HCT116 (cell line): Measurements from ENCODE around the gene BCL2L13. TPM values are rescaled to one million over a fixed set of nuclear protein-coding genes. Genes with fewer than 3 reads are reported as not detected.

Experiments used
- ATAC-seq: fragments of 200-7000 bp; cut with Tn5 transposase; 2 replicates; pipeline ENCODE4 v1.9.1; 2020; ENCODE audit warnings: mild to moderate bottlenecking, moderate library complexity
- BruUV-seq: library from RNA; stranded (reverse); fragments of 400-500 nt; replicated peaks from 2 replicates; lab custom pipeline; 2021; lab: Mats Ljungman, UMichigan
- CTCF ChIA-PET: fragments of 300-600 bp; sonication (Branson Sonifier 250); formaldehyde crosslinking; loops from one replicate; lab custom pipeline; 2021; ENCODE audit warnings: antibody characterized with exemption; lab: Charles Lee
- POLR2A ChIA-PET: fragments of 300-600, 350-600 bp; sonication (Branson Sonifier 250); formaldehyde crosslinking; loops from one replicate; lab custom pipeline; 2021; ENCODE audit warnings: antibody characterized with exemption; lab: Charles Lee
- RAD21 ChIA-PET, 2 experiments: fragments of 300-600 bp; sonication (Branson Sonifier 250); formaldehyde crosslinking; loops; one replicate each; lab custom pipeline; 2023; ENCODE audit warnings: low total read pairs in 2 of 2; ENCODE audit not compliant: uncharacterized antibody in 2 of 2, unreplicated experiment in 2 of 2, low non-redundant PET in 1 of 2; lab: Charles Lee
- DNase-seq: peaks from one replicate; pipeline ENCODE4 v3.0.0-alpha.2; 2010; ENCODE audit warnings: low read depth, low spot score
- H2AFZ ChIP-seq: fragments of 200-600 bp; shearing (Covaris generic), sonication (generic); 2 replicates; pipeline ENCODE4 v1.6.1; 2017; ENCODE audit warnings: low read depth, mixed run types, mixed read lengths, antibody characterized with exemption, low read length; ENCODE audit not compliant: poor library complexity, severe bottlenecking
- H3K27ac ChIP-seq: 2 replicates; pipeline ENCODE4 v1.5.1; 2012; ENCODE audit warnings: low read depth, low read length
- H3K27me3 ChIP-seq: fragments of 200-600 bp; sonication (generic); 2 replicates; pipeline ENCODE4 v1.6.1; 2016; ENCODE audit warnings: mixed run types, low read length, mixed read lengths; ENCODE audit not compliant: insufficient read depth
- H3K36me3 ChIP-seq, 2 experiments: fragments of 200-500 bp in 1 of 2; fragments of 200-600 bp in 1 of 2; sonication (Bioruptor generic) in 1 of 2; sonication (generic) in 1 of 2; 2 replicates each; pipeline versions ENCODE4 v1.5.1 to v1.6.1; 2014 to 2016; ENCODE audit warnings: low read length in 2 of 2, inconsistent platforms in 1 of 2, mixed read lengths in 1 of 2, mixed run types in 1 of 2; ENCODE audit not compliant: insufficient read depth in 2 of 2, control insufficient read depth in 1 of 2
- H3K4me1 ChIP-seq, 2 experiments: fragments of 200-600 bp in 1 of 2; sonication (generic) in 1 of 2; 2 replicates each; pipeline versions ENCODE4 v1.5.1 to v1.6.1; 2012 to 2017; ENCODE audit warnings: low read length in 2 of 2, inconsistent platforms in 1 of 2, mild to moderate bottlenecking in 1 of 2, mixed read lengths in 1 of 2, mixed run types in 1 of 2, moderate library complexity in 1 of 2; ENCODE audit not compliant: insufficient read depth in 2 of 2, control insufficient read depth in 1 of 2
- H3K4me2 ChIP-seq: fragments of 200-600 bp; sonication (generic); 2 replicates; pipeline ENCODE4 v1.6.1; 2017; ENCODE audit warnings: mixed run types, low read length, mixed read lengths
- H3K4me3 ChIP-seq, 2 experiments: fragments of 200-600 bp in 1 of 2; sonication (generic) in 1 of 2; replicated peaks in 1 of 2; 2 replicates each; pipeline ENCODE4 v1.5.1; 2011 to 2016; ENCODE audit warnings: low read length in 2 of 2, control low read depth in 1 of 2, low read depth in 1 of 2, mild to moderate bottlenecking in 1 of 2, mixed read lengths in 1 of 2, mixed run types in 1 of 2
- H3K79me2 ChIP-seq: fragments of 200-600 bp; sonication (generic); 2 replicates; pipeline ENCODE4 v1.6.1; 2017; ENCODE audit warnings: mild to moderate bottlenecking, mixed run types, low read length, moderate library complexity, mixed read lengths; ENCODE audit not compliant: insufficient read depth
- H3K9ac ChIP-seq: fragments of 200-600 bp; sonication (generic); 2 replicates; pipeline ENCODE4 v1.6.1; 2016; ENCODE audit warnings: low read length, mixed read lengths
- H3K9me2 ChIP-seq: fragments of 200-600 bp; sonication (generic), shearing (Covaris generic); 2 replicates; pipeline ENCODE4 v1.6.1; 2017; ENCODE audit warnings: mixed run types, mild to moderate bottlenecking, moderate library complexity; ENCODE audit not compliant: insufficient read depth
- H3K9me3 ChIP-seq, 2 experiments: fragments of 200-500 bp in 1 of 2; fragments of 200-600 bp in 1 of 2; sonication (Bioruptor generic) in 1 of 2; sonication (generic) in 1 of 2; 2 replicates each; pipeline ENCODE4 v1.6.1; 2014 to 2017; ENCODE audit warnings: low read length in 2 of 2, mixed read lengths in 2 of 2, inconsistent platforms in 1 of 2, low read depth in 1 of 2, mild to moderate bottlenecking in 1 of 2, mixed run types in 1 of 2, moderate library complexity in 1 of 2; ENCODE audit not compliant: control insufficient read depth in 1 of 2, insufficient read depth in 1 of 2
- H4K20me1 ChIP-seq: fragments of 200-600 bp; sonication (generic), shearing (Covaris generic); 2 replicates; pipeline ENCODE4 v1.6.1; 2017; ENCODE audit warnings: mixed run types, mild to moderate bottlenecking, moderate library complexity; ENCODE audit not compliant: insufficient read depth
- CTCF ChIP-seq, 3 experiments: fragments of 200-600 bp in 1 of 3; sonication (generic) in 1 of 3; IDR thresholded peaks in 2 of 3; conservative IDR thresholded peaks in 1 of 3; 2 replicates each; pipeline ENCODE4 v1.5.1; 2012 to 2017; ENCODE audit warnings: low read depth in 2 of 3, low read length in 2 of 3, antibody characterized with exemption in 1 of 3, borderline replicate concordance in 1 of 3, control low read depth in 1 of 3, mild to moderate bottlenecking in 1 of 3, mixed read lengths in 1 of 3, mixed run types in 1 of 3, moderate library complexity in 1 of 3; ENCODE audit not compliant: insufficient read depth in 1 of 3
- EGR1 ChIP-seq: IDR thresholded peaks from 2 replicates; pipeline ENCODE4 v1.6.1; 2012; ENCODE audit warnings: low read depth
- ELF1 ChIP-seq: IDR thresholded peaks from 2 replicates; pipeline ENCODE4 v1.6.1; 2012; ENCODE audit warnings: low read depth, borderline replicate concordance
- FOSL1 ChIP-seq: IDR thresholded peaks from 2 replicates; pipeline ENCODE4 v1.6.1; 2012; ENCODE audit warnings: low read depth
- JUND ChIP-seq: IDR thresholded peaks from 2 replicates; pipeline ENCODE4 v1.6.1; 2012
- RAD21 ChIP-seq: IDR thresholded peaks from 2 replicates; pipeline ENCODE4 v1.6.1; 2012; ENCODE audit warnings: low read depth, mild to moderate bottlenecking
- REST ChIP-seq: IDR thresholded peaks from 2 replicates; pipeline ENCODE4 v1.6.1; 2012; ENCODE audit warnings: low read depth
- TCF7L2 ChIP-seq: IDR thresholded peaks from 2 replicates; pipeline ENCODE4 v1.7.0; 2011; ENCODE audit warnings: borderline replicate concordance, inconsistent platforms; ENCODE audit not compliant: insufficient read depth, insufficient read length; ENCODE audit errors: extremely low read depth
- YY1 ChIP-seq: IDR thresholded peaks from 2 replicates; pipeline ENCODE4 v1.6.1; 2011; ENCODE audit warnings: low read length, low read depth, moderate library complexity, mild to moderate bottlenecking; ENCODE audit not compliant: insufficient replicate concordance; ENCODE audit errors: extremely low read depth
- ZFX ChIP-seq: fragments of 450-650 bp; IDR thresholded peaks from 2 replicates; pipeline ENCODE4 v1.6.1; 2017
- ZNF274 ChIP-seq: fragments of 200-500 bp; sonication (Bioruptor generic); IDR thresholded peaks from 2 replicates; pipeline ENCODE4 v1.6.1; 2014; ENCODE audit warnings: mild to moderate bottlenecking, low read depth, low read length, inconsistent platforms
- intact Hi-C: fragments of 100-400 bp; cut with micrococcal nuclease; formaldehyde crosslinking; loops from 2 replicates; pipeline ENCODE4 v1.10.0; 2022
- total RNA-seq: library from RNA; stranded (reverse); gene quantifications from one replicate; pipeline ENCODE4 v1.2.1, GENCODE V29; 2021; ENCODE audit not compliant: unreplicated experiment

BCL2L13 gene
- total RNA-seq, 1 experiment from 2014 or later = 38.6 TPM

GRCh38 chr22:17698948-17699347 lies 60.4 kb downstream of the BCL2L13 start:
- ATAC-seq (no peak), DNase-seq (no peak)
- Histone ChIP-seq H3K4me2 (no peak overlapping the region), H4K20me1 (no peaks in the 10 kb centered on the region; the same call in none of the 2 replicates), H3K79me2 (no peaks in the 10 kb centered on the region), H3K27me3 (no peaks in the 10 kb centered on the region), H3K4me1 (no peaks in the 10 kb centered on the region), H3K4me3 (no peak overlapping the region), H3K9ac (no peak overlapping the region), H3K9me3 (no peaks in the 10 kb centered on the region), H2AFZ (no peak overlapping the region), H3K9me2 (no peaks in the 10 kb centered on the region), H3K36me3 (peaks cover 0 to 5% of the 10 kb centered on the region in 2 experiments; a peak in 1 of 4 replicates), H3K27ac (no peak overlapping the region)
- ChIA-PET CTCF (no interaction called here), POLR2A (no interaction called here), RAD21 (no interaction called here)
- no TSS peak for BruUV-seq
- intact Hi-C loops = no loop called here
- TF ChIP-seq REST (no peak), ZFX (no peak), ELF1 (no peak), FOSL1 (no peak), JUND (no peak), RAD21 (no peak), CTCF (IDR thresholded peaks at IDR 0.05 in 2 of 3, conservative IDR thresholded peaks at IDR 0.05 in 1 of 3; ENCODE audit: borderline replicate concordance in 1 of 3, insufficient read depth in 1 of 3, low read depth in 2 of 3, low read length in 2 of 3) (no peak), TCF7L2 (no peak), ZNF274 (no peak), YY1 (no peak), EGR1 (no peak)
